ENCODE results near the gene TEAD1. TPM values are rescaled to one million over a fixed set of nuclear protein-coding genes. Genes with fewer than 3 reads are reported as not detected.

TEAD1 gene
- total RNA-seq, 2 donors from 2014 or later, result 76.4 to 94.4 TPM

DNA sequence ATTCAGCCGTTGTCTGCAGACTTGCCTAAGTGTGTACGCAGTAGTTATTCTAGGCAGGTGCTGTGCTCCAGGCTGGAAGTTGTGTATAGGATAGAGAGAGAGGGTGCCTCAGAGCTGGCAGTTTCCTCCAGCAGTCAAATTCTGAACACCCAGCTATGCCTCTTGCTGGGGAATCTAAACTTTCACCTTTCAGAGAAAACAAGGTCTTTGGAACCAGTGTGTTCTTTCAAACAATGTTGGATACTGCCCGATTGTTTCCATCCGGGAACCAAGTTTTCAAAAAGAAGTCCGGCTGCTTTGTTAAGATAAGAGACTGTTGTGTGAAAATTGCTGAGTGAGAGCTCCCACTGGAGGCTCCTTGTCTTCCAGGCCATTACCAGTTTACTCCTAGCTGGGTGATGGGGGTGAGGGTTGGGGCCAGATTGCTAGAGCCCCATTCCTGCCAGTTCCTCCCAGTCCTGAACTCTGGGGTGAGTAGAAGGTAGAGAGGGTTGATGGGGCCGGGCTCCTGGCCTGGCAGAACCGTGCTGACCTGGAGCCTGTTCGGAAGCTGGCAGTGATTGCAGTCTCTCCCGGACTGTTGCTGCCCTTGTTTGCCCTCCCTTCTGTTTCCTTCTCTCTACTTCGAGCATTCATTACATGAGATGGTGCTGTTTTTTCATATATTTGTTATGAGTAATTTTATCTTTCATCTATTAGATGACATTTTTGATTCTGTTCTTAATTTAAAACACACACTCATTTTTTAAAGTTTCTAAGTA lies 150.2 kb downstream of the TEAD1 start:
- H3K27ac Mint-ChIP-seq, result no peak overlapping the region
- peaks cover 9% of the 10 kb centered on the region for H3K36me3 ChIP-seq (ENCODE audit: control insufficient read depth, insufficient read depth, low read length)
- H3K9ac ChIP-seq (ENCODE audit: extremely low read depth, low read length, poor library complexity, severe bottlenecking), result no peak overlapping the region
- H3K9me3 Mint-ChIP-seq, result no peaks in the 10 kb centered on the region
- no peaks in the 10 kb centered on the region for H3K27me3 Mint-ChIP-seq (ENCODE audit: insufficient read depth)
- H3K27ac ChIP-seq (ENCODE audit: low read depth, low read length), result peak overlapping the region; percentile 69
- H3K9me3 ChIP-seq (ENCODE audit: control insufficient read depth, low read length), result no peaks in the 10 kb centered on the region
- WGBS, 2 experiments (ENCODE audit: insufficient coverage in 1 of 2, insufficient read length in 1 of 2), result 85 to 93% methylated on average over 4 to 9 of the region's 10 CpGs
- peaks cover 6% of the 10 kb centered on the region for H3K4me1 ChIP-seq (ENCODE audit: control insufficient read depth, insufficient read depth, low read length)
- no peaks in the 10 kb centered on the region for H3K36me3 Mint-ChIP-seq (ENCODE audit: low read depth)
- TF ChIP-seq, protein P1, sequence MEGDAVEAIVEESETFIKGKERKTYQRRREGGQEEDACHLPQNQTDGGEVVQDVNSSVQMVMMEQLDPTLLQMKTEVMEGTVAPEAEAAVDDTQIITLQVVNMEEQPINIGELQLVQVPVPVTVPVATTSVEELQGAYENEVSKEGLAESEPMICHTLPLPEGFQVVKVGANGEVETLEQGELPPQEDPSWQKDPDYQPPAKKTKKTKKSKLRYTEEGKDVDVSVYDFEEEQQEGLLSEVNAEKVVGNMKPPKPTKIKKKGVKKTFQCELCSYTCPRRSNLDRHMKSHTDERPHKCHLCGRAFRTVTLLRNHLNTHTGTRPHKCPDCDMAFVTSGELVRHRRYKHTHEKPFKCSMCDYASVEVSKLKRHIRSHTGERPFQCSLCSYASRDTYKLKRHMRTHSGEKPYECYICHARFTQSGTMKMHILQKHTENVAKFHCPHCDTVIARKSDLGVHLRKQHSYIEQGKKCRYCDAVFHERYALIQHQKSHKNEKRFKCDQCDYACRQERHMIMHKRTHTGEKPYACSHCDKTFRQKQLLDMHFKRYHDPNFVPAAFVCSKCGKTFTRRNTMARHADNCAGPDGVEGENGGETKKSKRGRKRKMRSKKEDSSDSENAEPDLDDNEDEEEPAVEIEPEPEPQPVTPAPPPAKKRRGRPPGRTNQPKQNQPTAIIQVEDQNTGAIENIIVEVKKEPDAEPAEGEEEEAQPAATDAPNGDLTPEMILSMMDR (conservative IDR thresholded peaks at IDR 0.05), result peak; percentile 13
- peak; percentile 47 for DNase-seq
- no peak overlapping the region for H3K4me3 Mint-ChIP-seq
- H3K27me3 ChIP-seq (ENCODE audit: control insufficient read depth, insufficient read depth, low read length, poor library complexity, severe bottlenecking), result no peaks in the 10 kb centered on the region
- peaks cover 42% of the 10 kb centered on the region for H3K4me1 Mint-ChIP-seq
- H3K4me3 ChIP-seq (ENCODE audit: low read length), result no peak overlapping the region

DNA sequence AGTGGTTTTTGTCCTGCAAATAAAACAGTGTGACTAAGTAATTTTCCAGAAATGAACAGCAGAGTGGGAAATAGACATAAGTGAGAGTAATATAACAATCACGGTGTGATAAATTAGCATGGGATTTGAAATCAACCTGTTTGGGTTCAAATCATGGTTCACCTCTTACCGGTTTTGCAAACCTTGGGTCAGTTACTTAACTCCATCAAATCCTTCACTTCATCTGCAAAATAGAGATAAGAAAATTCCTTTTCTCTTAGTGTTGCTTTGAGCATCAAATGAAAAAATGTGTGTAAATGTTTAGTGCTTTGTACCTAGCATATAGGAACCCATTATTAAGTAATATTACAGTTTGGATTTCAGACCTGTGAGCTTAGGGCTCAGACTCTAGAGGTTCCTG lies 152.2 kb downstream of the TEAD1 start:
- no peak for DNase-seq
- H3K9me3 ChIP-seq (ENCODE audit: control insufficient read depth, low read length), result no peaks in the 10 kb centered on the region
- H3K36me3 ChIP-seq (ENCODE audit: control insufficient read depth, insufficient read depth, low read length), result peaks cover 9% of the 10 kb centered on the region
- H3K27me3 ChIP-seq (ENCODE audit: control insufficient read depth, insufficient read depth, low read length, poor library complexity, severe bottlenecking), result no peaks in the 10 kb centered on the region
- Mint-ChIP-seq H3K36me3 (ENCODE audit: low read depth) (no peaks in the 10 kb centered on the region), H3K4me1 (peaks cover 57% of the 10 kb centered on the region), H3K9me3 (no peaks in the 10 kb centered on the region), H3K4me3 (no peak overlapping the region), H3K27me3 (ENCODE audit: insufficient read depth) (no peaks in the 10 kb centered on the region), H3K27ac (no peak overlapping the region)
- TF ChIP-seq, protein P1 (conservative IDR thresholded peaks at IDR 0.05), result no peak
- peaks cover 6% of the 10 kb centered on the region for H3K4me1 ChIP-seq (ENCODE audit: control insufficient read depth, insufficient read depth, low read length)
- H3K4me3 ChIP-seq (ENCODE audit: low read length), result no peak overlapping the region
- 85% methylated on average over 2 of the region's 2 CpGs; no CpG with 5 or more reads in 1 of the 2 experiments for WGBS, 2 experiments (ENCODE audit: insufficient coverage in 1 of 2, insufficient read length in 1 of 2)
- H3K9ac ChIP-seq (ENCODE audit: extremely low read depth, low read length, poor library complexity, severe bottlenecking), result no peak overlapping the region
- H3K27ac ChIP-seq (ENCODE audit: low read depth, low read length), result no peak overlapping the region

DNA sequence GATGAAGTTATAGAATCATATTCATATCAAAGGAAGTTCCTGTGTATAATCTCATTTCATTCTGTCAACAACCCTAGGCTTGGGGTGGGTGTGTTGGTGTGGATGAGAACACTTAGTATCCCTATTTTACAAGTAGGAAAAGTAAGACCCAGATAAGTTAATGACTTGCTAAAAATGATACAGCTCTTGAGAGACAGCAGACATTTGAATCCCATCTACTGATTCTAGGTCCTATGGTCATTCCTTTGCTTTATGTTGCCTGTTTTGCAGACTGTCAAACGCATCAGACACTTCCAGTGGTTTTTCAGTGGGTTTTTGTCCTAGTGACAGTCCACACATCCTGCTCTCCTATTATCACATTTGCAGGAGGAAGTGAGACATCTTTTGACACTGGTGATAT lies 153.1 kb downstream of the TEAD1 start:
- TF ChIP-seq, protein P1 (conservative IDR thresholded peaks at IDR 0.05), result no peak
- no peak for DNase-seq
- Mint-ChIP-seq H3K4me3 (peak overlapping the region; percentile 57), H3K27ac (no peak overlapping the region), H3K9me3 (no peaks in the 10 kb centered on the region), H3K36me3 (ENCODE audit: low read depth) (no peaks in the 10 kb centered on the region), H3K27me3 (ENCODE audit: insufficient read depth) (no peaks in the 10 kb centered on the region), H3K4me1 (peaks cover 59% of the 10 kb centered on the region)
- 83 to 88% methylated on average over 1 of the region's 1 CpG for WGBS, 2 experiments (ENCODE audit: insufficient coverage in 1 of 2, insufficient read length in 1 of 2)
- Histone ChIP-seq H3K4me3 (ENCODE audit: low read length) (peak overlapping the region; percentile 77), H3K4me1 (ENCODE audit: control insufficient read depth, insufficient read depth, low read length) (peaks cover 6% of the 10 kb centered on the region), H3K27me3 (ENCODE audit: control insufficient read depth, insufficient read depth, low read length, poor library complexity, severe bottlenecking) (no peaks in the 10 kb centered on the region), H3K9me3 (ENCODE audit: control insufficient read depth, low read length) (no peaks in the 10 kb centered on the region), H3K9ac (ENCODE audit: extremely low read depth, low read length, poor library complexity, severe bottlenecking) (no peak overlapping the region), H3K27ac (ENCODE audit: low read depth, low read length) (peak overlapping the region; percentile 93), H3K36me3 (ENCODE audit: control insufficient read depth, insufficient read depth, low read length) (peaks cover 9% of the 10 kb centered on the region)
